GM10266 (cell line): ENCODE results near the gene PIGQ.

Source experiments
- DNase-seq: peaks from one replicate; pipeline ENCODE4 v3.0.0; 2012; ENCODE audit errors: extremely low spot score
- TF ChIP-seq, protein P1 (sequence below): IDR thresholded peaks from 2 replicates; pipeline ENCODE4 v1.5.1; 2012; ENCODE audit warnings: mild to moderate bottlenecking, low read depth; ENCODE audit not compliant: control insufficient read depth, insufficient read depth; ENCODE audit errors: missing control alignments

PIGQ gene

GRCh38 chr16:578232-578869, 8.6 kb downstream of the PIGQ start:
- no peak for DNase-seq
- TF ChIP-seq, protein P1, sequence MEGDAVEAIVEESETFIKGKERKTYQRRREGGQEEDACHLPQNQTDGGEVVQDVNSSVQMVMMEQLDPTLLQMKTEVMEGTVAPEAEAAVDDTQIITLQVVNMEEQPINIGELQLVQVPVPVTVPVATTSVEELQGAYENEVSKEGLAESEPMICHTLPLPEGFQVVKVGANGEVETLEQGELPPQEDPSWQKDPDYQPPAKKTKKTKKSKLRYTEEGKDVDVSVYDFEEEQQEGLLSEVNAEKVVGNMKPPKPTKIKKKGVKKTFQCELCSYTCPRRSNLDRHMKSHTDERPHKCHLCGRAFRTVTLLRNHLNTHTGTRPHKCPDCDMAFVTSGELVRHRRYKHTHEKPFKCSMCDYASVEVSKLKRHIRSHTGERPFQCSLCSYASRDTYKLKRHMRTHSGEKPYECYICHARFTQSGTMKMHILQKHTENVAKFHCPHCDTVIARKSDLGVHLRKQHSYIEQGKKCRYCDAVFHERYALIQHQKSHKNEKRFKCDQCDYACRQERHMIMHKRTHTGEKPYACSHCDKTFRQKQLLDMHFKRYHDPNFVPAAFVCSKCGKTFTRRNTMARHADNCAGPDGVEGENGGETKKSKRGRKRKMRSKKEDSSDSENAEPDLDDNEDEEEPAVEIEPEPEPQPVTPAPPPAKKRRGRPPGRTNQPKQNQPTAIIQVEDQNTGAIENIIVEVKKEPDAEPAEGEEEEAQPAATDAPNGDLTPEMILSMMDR: no peak

- peak; percentile 63 for DNase-seq
Observed at GRCh38 chr16:578870-579405, 9.2 kb downstream of the PIGQ start.

DNA sequence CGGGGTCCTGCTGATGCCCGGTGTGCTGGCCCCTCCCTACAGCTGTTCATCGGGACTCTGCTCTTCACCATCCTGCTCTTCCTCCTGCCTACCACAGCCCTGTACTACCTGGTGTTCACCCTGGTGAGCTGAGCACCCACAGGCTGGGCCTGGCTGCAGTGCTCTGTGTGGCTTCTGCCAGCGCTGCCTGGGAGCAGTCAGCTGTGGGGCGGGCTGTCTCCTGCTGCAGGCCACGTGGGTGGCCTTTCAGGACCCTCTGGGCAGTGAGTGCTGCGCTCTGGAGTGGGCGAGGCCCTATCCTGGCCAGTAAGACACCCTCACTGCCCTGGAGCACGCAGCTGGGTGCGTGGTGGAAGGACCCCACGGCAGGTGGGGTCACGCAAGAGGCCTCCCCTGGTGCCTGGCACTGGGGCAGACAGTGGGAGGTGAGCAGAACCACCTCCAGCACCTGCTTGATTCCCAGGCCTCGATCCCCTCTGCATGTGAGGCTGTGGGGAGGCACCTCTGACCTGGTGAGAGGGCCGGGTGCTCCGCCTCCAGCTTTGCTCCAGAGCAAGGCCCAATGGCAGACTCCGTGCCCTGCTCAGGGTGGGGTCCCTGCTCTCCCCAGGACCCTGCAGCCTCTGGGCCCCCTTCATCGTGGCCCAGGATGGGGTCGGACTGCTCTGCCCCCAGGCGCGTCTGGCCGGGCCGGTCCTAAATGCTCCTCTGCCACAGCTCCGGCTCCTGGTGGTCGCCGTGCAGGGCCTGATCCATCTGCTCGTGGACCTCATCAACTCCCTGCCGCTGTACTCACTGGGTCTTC, 10.6 kb downstream of the PIGQ start:
- TF ChIP-seq, protein P1: no peak
- DNase-seq: no peak

More at GRCh38 chr16:578870-579405, 9.2 kb downstream of the PIGQ start:
- TF ChIP-seq, protein P1: peak; percentile 75

- TF ChIP-seq, protein P1: no peak
- no peak for DNase-seq
Observed at GRCh38 chr16:580946-581498, 11.3 kb downstream of the PIGQ start.

- DNase-seq: no peak
- TF ChIP-seq, protein P1: no peak
Observed at GRCh38 chr16:582218-582613, 12.4 kb downstream of the PIGQ start.

GRCh38 chr16:582614-583331, 13.0 kb downstream of the PIGQ start:
- TF ChIP-seq, protein P1: no peak

More at GRCh38 chr16:582614-583331, 13.0 kb downstream of the PIGQ start:
- DNase-seq: no peak
